ENCODE measurements around the gene CERK.

DNA sequence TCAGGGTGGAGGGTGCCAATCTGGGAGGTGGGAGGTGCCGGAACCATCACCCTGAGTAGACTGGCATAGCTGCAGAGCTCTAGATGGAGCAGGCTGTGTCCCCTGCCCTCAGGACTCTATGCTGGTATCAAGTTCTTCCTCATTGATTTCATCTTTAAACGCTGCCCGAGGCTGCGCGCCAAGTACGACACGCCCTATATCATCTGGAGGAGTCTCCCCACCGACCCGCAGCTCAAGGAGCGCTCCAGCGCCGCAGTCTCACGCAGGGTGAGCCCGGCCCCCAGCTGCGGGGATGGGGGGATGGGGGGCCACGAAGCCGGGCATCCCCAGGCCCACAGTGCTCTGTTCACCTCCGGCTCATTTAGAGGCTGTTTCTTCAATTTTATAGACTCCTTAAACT, 65.3 kb downstream of the CERK start:
- TF ChIP-seq TAF1 (IDR thresholded peaks at IDR 0.05; ENCODE audit: borderline replicate concordance, insufficient read depth, low read length) (no peak), POLR2AphosphoS5 (IDR thresholded peaks at IDR 0.05; ENCODE audit: low read depth, low read length) (no peak), FOXP2 (optimal IDR thresholded peaks at IDR 0.05; ENCODE audit: borderline replicate concordance, extremely low read depth, extremely low read length, insufficient read depth) (no peak), SIN3A (IDR thresholded peaks at IDR 0.05; ENCODE audit: borderline replicate concordance, insufficient read depth, low read length) (no peak)
- TF ChIP-seq, protein P1, sequence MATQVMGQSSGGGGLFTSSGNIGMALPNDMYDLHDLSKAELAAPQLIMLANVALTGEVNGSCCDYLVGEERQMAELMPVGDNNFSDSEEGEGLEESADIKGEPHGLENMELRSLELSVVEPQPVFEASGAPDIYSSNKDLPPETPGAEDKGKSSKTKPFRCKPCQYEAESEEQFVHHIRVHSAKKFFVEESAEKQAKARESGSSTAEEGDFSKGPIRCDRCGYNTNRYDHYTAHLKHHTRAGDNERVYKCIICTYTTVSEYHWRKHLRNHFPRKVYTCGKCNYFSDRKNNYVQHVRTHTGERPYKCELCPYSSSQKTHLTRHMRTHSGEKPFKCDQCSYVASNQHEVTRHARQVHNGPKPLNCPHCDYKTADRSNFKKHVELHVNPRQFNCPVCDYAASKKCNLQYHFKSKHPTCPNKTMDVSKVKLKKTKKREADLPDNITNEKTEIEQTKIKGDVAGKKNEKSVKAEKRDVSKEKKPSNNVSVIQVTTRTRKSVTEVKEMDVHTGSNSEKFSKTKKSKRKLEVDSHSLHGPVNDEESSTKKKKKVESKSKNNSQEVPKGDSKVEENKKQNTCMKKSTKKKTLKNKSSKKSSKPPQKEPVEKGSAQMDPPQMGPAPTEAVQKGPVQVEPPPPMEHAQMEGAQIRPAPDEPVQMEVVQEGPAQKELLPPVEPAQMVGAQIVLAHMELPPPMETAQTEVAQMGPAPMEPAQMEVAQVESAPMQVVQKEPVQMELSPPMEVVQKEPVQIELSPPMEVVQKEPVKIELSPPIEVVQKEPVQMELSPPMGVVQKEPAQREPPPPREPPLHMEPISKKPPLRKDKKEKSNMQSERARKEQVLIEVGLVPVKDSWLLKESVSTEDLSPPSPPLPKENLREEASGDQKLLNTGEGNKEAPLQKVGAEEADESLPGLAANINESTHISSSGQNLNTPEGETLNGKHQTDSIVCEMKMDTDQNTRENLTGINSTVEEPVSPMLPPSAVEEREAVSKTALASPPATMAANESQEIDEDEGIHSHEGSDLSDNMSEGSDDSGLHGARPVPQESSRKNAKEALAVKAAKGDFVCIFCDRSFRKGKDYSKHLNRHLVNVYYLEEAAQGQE (IDR thresholded peaks at IDR 0.05; ENCODE audit: insufficient read depth in 1 of 2, low read depth in 2 of 2, low read length in 2 of 2) = no peak

All from PFSK-1 (cell line).